ENCODE results near the gene COL5A3.
"Not testable (repeated sequence)": the region's sequence is repeated elsewhere in the genome, so short reads cannot be mapped to it uniquely, and the experiment has no call there.

The COL5A3 gene

GRCh38 chr19:9968820-9969687 lies 41.2 kb downstream of the COL5A3 start:
- TF ChIP-seq POLR2AphosphoS5 (IDR thresholded peaks at IDR 0.05; ENCODE audit: low read depth, low read length) (no peak), TAF1 (IDR thresholded peaks at IDR 0.05; ENCODE audit: borderline replicate concordance, low read depth, low read length) (no peak), POLR2A (IDR thresholded peaks at IDR 0.05; ENCODE audit: low read depth, low read length) (no peak)

GRCh38 chr19:9967326-9967725 lies 43.0 kb downstream of the COL5A3 start:
- FAIRE-seq (no peak), DNase-seq (ENCODE audit: insufficient read length) (no peak)
- TF ChIP-seq POLR2A (IDR thresholded peaks at IDR 0.05; ENCODE audit: low read depth, low read length) (no peak), TAF1 (IDR thresholded peaks at IDR 0.05; ENCODE audit: borderline replicate concordance, low read depth, low read length) (no peak), POLR2AphosphoS5 (IDR thresholded peaks at IDR 0.05; ENCODE audit: low read depth, low read length) (no peak)

More at GRCh38 chr19:9968820-9969687, 41.2 kb downstream of the COL5A3 start:
- FAIRE-seq (no peak), DNase-seq (ENCODE audit: insufficient read length) (no peak)

GRCh38 chr19:9966448-9966847 lies 43.9 kb downstream of the COL5A3 start:
- no peak for FAIRE-seq
- no peak for TF ChIP-seq POLR2A (IDR thresholded peaks at IDR 0.05; ENCODE audit: low read depth, low read length)
- TF ChIP-seq POLR2AphosphoS5 (IDR thresholded peaks at IDR 0.05; ENCODE audit: low read depth, low read length), result no peak
- TF ChIP-seq TAF1 (IDR thresholded peaks at IDR 0.05; ENCODE audit: borderline replicate concordance, low read depth, low read length), result no peak
- no peak for DNase-seq (ENCODE audit: insufficient read length)

GRCh38 chr19:9966024-9966423 lies 44.3 kb downstream of the COL5A3 start:
- no peak for FAIRE-seq
- no peak for DNase-seq (ENCODE audit: insufficient read length)

GRCh38 chr19:9962623-9963290 lies 47.5 kb downstream of the COL5A3 start:
- no peak for DNase-seq (ENCODE audit: insufficient read length)
- TF ChIP-seq POLR2A (IDR thresholded peaks at IDR 0.05; ENCODE audit: low read depth, low read length), result no peak
- TF ChIP-seq POLR2AphosphoS5 (IDR thresholded peaks at IDR 0.05; ENCODE audit: low read depth, low read length), result no peak
- no peak for TF ChIP-seq TAF1 (IDR thresholded peaks at IDR 0.05; ENCODE audit: borderline replicate concordance, low read depth, low read length)
- no peak for FAIRE-seq

More at GRCh38 chr19:9966024-9966423, 44.3 kb downstream of the COL5A3 start:
- TF ChIP-seq POLR2A (IDR thresholded peaks at IDR 0.05; ENCODE audit: low read depth, low read length) (no peak), TAF1 (IDR thresholded peaks at IDR 0.05; ENCODE audit: borderline replicate concordance, low read depth, low read length) (no peak)

- DNase-seq (ENCODE audit: insufficient read length) (no peak), FAIRE-seq (no peak)
- TF ChIP-seq TAF1 (IDR thresholded peaks at IDR 0.05; ENCODE audit: borderline replicate concordance, low read depth, low read length) (no peak), POLR2AphosphoS5 (IDR thresholded peaks at IDR 0.05; ENCODE audit: low read depth, low read length) (no peak), POLR2A (IDR thresholded peaks at IDR 0.05; ENCODE audit: low read depth, low read length) (no peak)
These were observed 49.2 kb downstream of the COL5A3 start for GRCh38 chr19:9961103-9961502.

- no peak for FAIRE-seq
- DNase-seq (ENCODE audit: insufficient read length), result no peak
- TF ChIP-seq TAF1 (IDR thresholded peaks at IDR 0.05; ENCODE audit: borderline replicate concordance, low read depth, low read length) (no peak), POLR2AphosphoS5 (IDR thresholded peaks at IDR 0.05; ENCODE audit: low read depth, low read length) (no peak), POLR2A (IDR thresholded peaks at IDR 0.05; ENCODE audit: low read depth, low read length) (no peak)
These were observed 51.9 kb downstream of the COL5A3 start for GRCh38 chr19:9958379-9958821.

GRCh38 chr19:9956956-9957355 lies 53.3 kb downstream of the COL5A3 start:
- DNase-seq (ENCODE audit: insufficient read length) (no peak), FAIRE-seq (no peak)
- TF ChIP-seq POLR2A (IDR thresholded peaks at IDR 0.05; ENCODE audit: low read depth, low read length) (no peak), POLR2AphosphoS5 (IDR thresholded peaks at IDR 0.05; ENCODE audit: low read depth, low read length) (no peak), TAF1 (IDR thresholded peaks at IDR 0.05; ENCODE audit: borderline replicate concordance, low read depth, low read length) (no peak)

GRCh38 chr19:9953802-9954542 lies 56.3 kb downstream of the COL5A3 start:
- FAIRE-seq (no peak), DNase-seq (ENCODE audit: insufficient read length) (no peak)
- TF ChIP-seq POLR2A (IDR thresholded peaks at IDR 0.05; ENCODE audit: low read depth, low read length) (no peak), POLR2AphosphoS5 (IDR thresholded peaks at IDR 0.05; ENCODE audit: low read depth, low read length) (no peak), TAF1 (IDR thresholded peaks at IDR 0.05; ENCODE audit: borderline replicate concordance, low read depth, low read length) (no peak)

- DNase-seq (ENCODE audit: insufficient read length) (no peak), FAIRE-seq (no peak)
- TF ChIP-seq POLR2AphosphoS5 (IDR thresholded peaks at IDR 0.05; ENCODE audit: low read depth, low read length), result no peak
- no peak for TF ChIP-seq TAF1 (IDR thresholded peaks at IDR 0.05; ENCODE audit: borderline replicate concordance, low read depth, low read length)
- no peak for TF ChIP-seq POLR2A (IDR thresholded peaks at IDR 0.05; ENCODE audit: low read depth, low read length)
These were observed 58.0 kb downstream of the COL5A3 start for GRCh38 chr19:9952276-9952675.

GRCh38 chr19:9947441-9947840 lies 62.9 kb downstream of the COL5A3 start:
- TF ChIP-seq POLR2A (IDR thresholded peaks at IDR 0.05; ENCODE audit: low read depth, low read length) (no peak), TAF1 (IDR thresholded peaks at IDR 0.05; ENCODE audit: borderline replicate concordance, low read depth, low read length) (no peak), POLR2AphosphoS5 (IDR thresholded peaks at IDR 0.05; ENCODE audit: low read depth, low read length) (no peak)
- no peak for FAIRE-seq
- no peak for DNase-seq (ENCODE audit: insufficient read length)

GRCh38 chr19:9946528-9947125 lies 63.7 kb downstream of the COL5A3 start:
- not testable (repeated sequence) for FAIRE-seq; DNase-seq (ENCODE audit: insufficient read length)

Measured in GM12892 (cell line).